NCI-H748 (cell line): ENCODE data around the gene RCC2.

Source experiments
- DNase-seq: peaks from one replicate; lab custom pipeline; 2025; ENCODE audit not compliant: unreplicated experiment; lab: John Stamatoyannopoulos, UW

Gene RCC2

DNA sequence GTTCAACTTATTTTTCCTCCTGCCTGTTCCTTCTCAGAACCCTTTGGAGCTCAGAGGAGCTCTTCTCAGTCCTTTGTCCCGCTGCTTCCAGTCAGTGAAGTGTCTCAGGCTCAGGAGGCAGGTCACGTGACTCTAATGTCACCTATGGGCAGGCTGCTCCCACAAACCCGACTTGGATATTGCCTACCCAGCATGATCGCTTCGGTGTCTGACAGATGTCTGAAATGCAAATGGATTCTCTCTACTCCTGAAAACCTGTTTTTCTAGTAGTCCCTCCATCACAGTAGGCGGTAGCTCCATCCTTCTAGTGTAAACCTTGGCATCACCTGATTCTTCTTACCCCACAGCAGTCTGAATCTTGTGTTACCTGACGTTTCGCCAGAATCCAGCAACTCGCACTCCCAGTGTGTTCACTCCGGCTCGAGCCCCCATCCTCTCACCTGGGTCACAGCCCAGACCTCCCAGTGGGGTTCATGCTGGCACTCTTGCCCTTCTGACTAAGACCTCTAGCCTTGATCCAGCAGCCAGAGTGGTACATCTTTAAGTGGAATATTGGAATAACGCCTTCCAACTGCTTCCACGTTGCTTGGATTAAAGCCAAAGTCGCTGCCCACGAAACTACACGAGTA, 62.0 kb downstream of the RCC2 start:
- peak; percentile 90 for DNase-seq

DNA sequence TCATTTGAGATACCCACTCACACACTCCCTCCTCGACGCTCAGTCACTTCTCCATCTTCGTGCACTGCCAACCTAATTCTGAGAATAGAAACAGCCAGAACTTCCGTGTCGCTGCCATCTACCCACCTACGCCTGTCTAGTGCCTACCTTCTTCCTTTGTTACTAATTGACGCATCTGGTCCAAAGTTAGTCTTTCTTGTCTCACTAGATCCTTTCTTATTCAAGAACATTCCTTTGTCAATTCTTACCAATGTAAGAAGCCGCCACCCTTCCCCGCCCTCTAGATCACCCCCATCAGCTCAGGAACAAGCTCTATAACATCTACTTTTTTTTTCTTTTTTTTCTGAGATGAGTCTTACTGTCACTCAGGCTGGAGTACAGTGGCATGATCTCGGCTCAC, 63.8 kb downstream of the RCC2 start:
- DNase-seq, result no peak

DNA sequence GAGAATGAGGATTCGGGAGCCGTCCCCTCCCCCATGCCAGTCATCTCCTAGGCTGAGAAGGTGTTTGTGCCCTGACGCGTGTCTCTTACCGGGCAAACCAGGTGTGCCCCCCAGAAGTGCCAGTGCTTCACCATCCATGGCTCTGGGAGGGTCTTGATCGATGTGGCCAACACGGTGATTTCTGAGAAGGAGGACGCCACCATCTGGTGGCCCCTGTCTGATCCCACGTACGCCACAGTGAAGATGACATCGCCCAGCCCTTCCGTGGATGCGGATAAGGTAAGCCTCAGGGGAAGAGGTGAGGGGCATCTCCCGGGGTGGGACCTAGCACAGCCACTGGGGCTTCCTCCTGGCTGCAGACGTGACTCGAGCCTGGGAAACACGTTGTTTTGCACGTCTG, 66.5 kb downstream of the RCC2 start:
- DNase-seq, result no peak

DNA sequence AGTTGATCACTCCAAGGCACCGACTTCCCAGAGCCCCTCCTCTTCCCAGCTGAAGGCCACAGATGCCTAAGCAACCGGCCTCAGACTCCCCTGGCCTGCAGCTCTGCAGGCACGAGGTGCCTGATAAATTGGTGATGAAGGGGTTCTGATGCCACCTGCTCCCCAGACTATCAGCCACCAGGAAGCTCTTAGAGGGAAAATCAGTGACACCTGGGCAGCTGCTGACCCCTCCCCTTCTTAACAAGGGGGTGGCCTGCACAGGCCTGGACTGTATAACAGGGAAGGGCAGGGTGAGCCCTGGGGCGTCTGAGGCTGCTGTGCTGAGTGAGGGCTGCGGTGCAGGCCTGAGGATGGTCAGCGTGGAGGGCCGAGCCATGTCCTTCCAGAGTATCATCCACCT, 67.6 kb downstream of the RCC2 start, which contains the start of gene PADI6:
PADI6 (plus strand) TSS at position 301 of the 400 bp plus-strand sequence; CDS start at position 351, 50 bp downstream.
- DNase-seq, result no peak

DNA sequence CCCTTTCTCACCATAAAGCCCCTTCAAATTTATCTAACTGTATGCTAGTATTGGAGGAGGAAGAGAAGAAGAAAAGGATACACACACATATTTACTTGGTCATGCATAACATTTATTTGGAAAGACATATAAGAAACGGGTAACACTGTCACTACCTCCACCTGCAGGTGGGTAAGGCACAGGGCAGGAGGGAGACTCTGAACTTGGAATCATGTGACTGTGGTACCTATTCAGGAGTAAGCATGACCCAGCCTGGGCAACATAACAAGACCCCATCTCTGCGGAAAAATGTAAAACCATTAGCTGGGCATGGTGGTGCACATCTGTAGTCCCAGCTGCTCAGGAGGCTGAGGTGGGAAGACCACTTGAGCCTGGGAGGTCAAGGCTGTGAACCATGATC, 68.9 kb downstream of the RCC2 start:
- DNase-seq, result peak; percentile 3

DNA sequence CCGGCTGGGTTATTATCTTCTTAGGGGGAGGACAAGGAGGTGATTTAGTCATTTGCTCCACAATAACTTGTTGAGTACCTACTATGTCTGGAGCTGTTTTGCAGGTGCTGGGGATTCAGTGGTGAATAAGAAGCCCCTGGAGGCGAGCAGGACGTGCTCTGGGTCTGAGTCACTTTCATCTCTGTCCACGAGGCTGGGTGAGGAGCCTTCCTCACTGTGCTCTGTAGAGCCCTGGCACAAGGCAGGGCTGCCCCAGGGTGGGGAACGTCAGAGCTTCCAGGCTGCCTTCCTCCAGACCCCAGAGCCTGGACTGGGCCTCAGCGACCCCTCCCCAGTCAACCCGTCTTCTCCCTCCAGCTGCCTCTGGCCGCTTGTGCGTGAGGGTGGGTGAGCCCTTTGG, 70.0 kb downstream of the RCC2 start:
- DNase-seq, result no peak

DNA sequence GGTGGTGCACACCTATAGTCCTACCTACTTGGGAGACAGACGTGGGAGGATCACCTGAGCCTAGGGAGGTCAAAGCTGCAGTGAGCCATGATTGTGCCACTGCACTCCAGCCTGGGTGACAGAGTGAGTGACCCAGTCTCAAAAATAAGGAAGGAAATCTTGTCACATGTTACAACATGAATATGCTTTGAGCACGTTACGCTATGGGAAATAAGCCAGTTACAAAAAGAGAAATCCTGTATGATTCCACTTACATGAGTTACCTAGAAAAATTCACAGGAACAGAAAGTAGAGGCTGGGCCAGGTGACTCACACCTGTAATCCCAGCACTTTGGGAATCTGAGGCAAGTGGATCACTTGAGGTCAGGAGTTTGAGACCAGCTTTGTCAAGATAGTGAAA, 74.2 kb downstream of the RCC2 start:
- DNase-seq, result no peak

DNA sequence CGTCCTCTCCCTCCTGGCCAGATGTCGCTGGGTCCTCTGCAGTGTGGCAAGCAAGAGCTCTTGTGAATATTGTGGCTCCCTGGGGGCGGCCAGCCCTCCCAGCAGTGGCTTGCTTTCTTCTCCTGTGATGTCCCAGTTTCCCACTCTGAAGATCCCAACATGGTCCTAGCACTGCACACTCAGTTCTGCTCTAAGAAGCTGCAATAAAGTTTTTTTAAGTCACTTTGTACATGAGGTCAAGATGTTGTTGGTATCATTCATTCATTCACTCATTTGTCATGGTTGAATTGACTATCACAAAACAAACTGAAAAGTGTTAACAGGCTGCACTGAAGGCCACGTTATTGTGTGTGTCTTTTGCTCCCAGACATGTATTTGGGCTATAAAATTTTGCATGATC, 75.7 kb downstream of the RCC2 start:
- DNase-seq, result no peak

DNA sequence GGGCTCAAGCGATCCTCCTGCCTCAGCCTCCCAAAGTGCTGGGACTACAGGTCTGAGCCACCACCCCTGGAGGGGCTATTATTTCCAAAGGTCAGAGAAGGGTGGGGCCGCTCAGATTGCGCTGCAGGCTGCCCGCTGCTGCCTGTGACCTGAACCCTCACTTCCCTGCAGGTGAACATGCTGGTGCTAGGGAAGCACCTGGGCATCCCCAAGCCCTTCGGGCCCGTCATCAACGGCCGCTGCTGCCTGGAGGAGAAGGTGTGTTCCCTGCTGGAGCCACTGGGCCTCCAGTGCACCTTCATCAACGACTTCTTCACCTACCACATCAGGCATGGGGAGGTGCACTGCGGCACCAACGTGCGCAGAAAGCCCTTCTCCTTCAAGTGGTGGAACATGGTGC, 76.1 kb downstream of the RCC2 start:
- DNase-seq, result no peak

DNA sequence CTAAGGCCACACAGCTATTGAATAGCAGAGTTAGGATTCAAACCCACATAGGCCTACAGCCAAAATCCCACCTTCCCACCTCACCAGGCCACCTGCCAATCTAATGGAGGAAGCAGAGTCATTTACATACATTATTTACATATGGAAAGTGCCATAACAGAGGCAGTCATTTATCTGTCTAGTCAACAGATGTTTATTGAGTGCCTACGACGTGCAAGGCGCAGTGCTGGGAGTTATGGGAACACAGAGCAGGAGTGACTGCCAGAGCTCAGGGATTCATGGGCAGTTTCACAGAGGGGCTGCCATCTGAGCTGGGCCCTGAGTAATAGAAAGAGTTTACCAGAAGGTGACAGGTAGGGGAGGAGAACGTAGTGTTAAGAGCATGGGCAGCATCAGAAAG, 77.8 kb downstream of the RCC2 start:
- DNase-seq, result no peak

DNA sequence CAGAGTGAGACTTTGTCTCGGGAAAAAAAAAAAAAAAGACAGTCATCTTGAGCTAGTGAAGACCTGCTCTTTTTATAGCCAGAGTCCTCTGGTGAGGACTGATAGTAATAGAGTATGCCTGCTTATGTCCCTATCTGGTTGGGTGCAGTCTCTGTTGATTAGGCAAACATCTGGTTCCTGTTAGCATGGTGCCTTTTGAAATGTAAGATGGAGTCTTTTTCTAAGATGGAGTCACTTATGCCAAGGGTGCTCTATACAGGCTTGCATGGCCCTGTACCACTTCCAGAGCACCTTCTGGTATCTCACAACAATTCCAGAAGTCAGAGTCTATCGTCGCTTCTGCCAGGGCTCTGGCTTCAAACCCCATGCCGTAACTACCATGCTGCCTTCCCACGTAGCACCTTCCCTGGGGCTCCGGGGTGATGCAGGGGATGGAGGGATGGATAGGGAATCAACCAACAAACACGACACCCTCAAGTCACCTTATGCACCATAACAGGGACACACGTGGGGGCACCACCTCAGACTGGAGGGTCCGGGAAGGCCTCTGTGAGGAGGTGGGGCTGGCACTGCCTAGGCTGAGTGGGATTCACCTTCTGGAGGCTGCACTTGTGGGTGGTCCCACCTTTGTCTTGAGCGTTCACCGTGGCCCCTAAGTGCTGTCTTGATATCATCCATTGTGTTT, 79.1 kb downstream of the RCC2 start:
- no peak for DNase-seq

DNA sequence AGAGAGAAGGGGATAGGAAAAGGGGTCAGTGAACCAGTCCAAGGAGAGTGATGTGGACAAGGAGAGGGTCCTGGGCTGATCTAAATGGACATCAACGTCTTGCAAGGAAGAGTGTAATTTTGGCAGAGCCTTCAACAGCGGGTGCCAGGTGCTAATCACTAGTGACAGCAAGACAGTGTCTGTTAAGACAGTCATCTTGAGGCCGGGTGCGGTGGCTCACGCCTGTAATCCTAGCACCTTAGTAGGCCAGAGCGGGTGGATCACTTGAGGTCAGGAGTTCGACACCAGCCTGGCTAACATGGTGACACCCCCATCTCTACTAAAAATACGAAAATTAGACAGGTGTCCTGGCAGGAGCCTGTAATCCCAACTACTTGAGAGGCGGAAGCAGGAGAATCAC, 79.7 kb downstream of the RCC2 start:
- no peak for DNase-seq

DNA sequence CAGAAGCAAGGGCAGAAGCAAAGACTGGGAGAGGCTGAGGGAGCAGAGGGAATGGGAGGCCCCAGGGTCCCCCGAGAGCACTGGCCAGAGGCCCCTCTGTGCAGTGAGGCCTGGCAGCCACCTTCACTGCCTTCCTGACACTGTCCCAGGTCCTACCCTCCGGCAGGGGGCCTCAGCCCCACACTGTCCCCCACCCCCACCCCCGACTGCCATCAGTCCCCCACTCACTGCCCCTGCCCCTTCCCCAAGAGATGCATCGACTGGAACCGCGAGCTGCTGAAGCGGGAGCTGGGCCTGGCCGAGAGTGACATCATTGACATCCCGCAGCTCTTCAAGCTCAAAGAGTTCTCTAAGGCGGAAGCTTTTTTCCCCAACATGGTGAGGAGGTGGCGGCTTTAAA, 80.4 kb downstream of the RCC2 start:
- DNase-seq, result peak; percentile 2

DNA sequence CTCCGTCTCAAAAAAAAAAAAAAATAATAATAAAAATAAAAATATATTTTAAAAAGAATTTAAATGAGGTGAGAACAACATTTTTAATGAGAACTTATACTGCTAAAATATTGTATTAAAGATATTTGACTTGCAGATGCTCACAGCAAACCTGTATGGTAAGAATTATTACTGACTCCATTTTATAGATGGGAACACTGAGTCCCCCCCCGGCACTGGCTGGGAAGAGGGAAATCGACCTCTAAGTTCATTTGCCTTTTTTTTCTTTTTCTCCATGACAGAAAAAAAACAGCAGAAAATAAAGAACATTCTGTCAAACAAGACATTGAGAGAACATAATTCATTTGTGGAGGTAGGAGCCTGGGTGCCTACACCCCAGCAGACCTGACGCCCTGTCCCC, 80.9 kb downstream of the RCC2 start:
- no peak for DNase-seq
